Measurements from ENCODE around the gene RNF224. TPM values are rescaled to one million over a fixed set of nuclear protein-coding genes. Genes with fewer than 3 reads are reported as not detected.

The RNF224 gene
- polyA plus RNA-seq, 1 of the 3 experiments (the other 2 are of a cell fraction): 0.03 TPM

GRCh38 chr9:137212520-137212919 lies 14.8 kb upstream of the RNF224 start:
- Histone ChIP-seq H3K9me3 (no peaks in the 10 kb centered on the region), H3K9me2 (no peaks in the 10 kb centered on the region), H3K4me3 (ENCODE audit: low read depth in 2 of 2, low read length in 1 of 2) (no peak overlapping the region), H3K27me3 (ENCODE audit: insufficient read depth) (no peaks in the 10 kb centered on the region), H3K9ac (no peak overlapping the region), H3K36me3 (replicated peaks in 1 of 2; ENCODE audit: control insufficient read depth in 1 of 2, insufficient read depth in 2 of 2, low read length in 1 of 2) (peaks cover 0 to 14% of the 10 kb centered on the region in 2 experiments), H2AFZ (ENCODE audit: low read depth) (no peak overlapping the region), H3K4me2 (no peak overlapping the region), H4K20me1 (ENCODE audit: insufficient read depth) (no peaks in the 10 kb centered on the region), H3K4me1 (ENCODE audit: control insufficient read depth in 1 of 2, insufficient read depth in 2 of 2, low read depth in 1 of 2, low read length in 1 of 2) (no peaks in the 10 kb centered on the region), H3K79me2 (ENCODE audit: insufficient read depth) (peaks cover 8% of the 10 kb centered on the region; the same call in 1 of the 2 replicates), H3K27ac (ENCODE audit: low read depth in 2 of 2, low read length in 1 of 2) (no peak overlapping the region), H3F3A (replicated peaks; ENCODE audit: insufficient read depth) (no peaks in the 10 kb centered on the region)
- no peak for DNase-seq
- ChIA-PET CTCF (interaction anchor here (1.6 to 3.6 kb wide), 3 partner anchors 14 to 24 kb away, joined by 3 to 13 read pairs (median 4); partner anchors contain the start of gene RNF224), POLR2A (interaction anchor here (1.9 kb wide), 1 partner anchor 28 kb away, joined by 6 read pairs; the partner anchor contains the start of gene TUBB4B)
- TF ChIP-seq CHD2 (IDR thresholded peaks at IDR 0.05; ENCODE audit: low read length, partially characterized antibody): no peak
- no peak for TF ChIP-seq RFX5 (IDR thresholded peaks at IDR 0.05; ENCODE audit: low read length)
- TF ChIP-seq TAF1 (IDR thresholded peaks at IDR 0.05; ENCODE audit: borderline replicate concordance, low read depth, low read length): no peak
- TF ChIP-seq YY1 (IDR thresholded peaks at IDR 0.05; ENCODE audit: low read depth): no peak
- TF ChIP-seq NRF1 (IDR thresholded peaks at IDR 0.05; ENCODE audit: low read depth, low read length): no peak
- TF ChIP-seq, protein P1, sequence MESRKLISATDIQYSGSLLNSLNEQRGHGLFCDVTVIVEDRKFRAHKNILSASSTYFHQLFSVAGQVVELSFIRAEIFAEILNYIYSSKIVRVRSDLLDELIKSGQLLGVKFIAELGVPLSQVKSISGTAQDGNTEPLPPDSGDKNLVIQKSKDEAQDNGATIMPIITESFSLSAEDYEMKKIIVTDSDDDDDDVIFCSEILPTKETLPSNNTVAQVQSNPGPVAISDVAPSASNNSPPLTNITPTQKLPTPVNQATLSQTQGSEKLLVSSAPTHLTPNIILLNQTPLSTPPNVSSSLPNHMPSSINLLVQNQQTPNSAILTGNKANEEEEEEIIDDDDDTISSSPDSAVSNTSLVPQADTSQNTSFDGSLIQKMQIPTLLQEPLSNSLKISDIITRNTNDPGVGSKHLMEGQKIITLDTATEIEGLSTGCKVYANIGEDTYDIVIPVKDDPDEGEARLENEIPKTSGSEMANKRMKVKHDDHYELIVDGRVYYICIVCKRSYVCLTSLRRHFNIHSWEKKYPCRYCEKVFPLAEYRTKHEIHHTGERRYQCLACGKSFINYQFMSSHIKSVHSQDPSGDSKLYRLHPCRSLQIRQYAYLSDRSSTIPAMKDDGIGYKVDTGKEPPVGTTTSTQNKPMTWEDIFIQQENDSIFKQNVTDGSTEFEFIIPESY (IDR thresholded peaks at IDR 0.05; ENCODE audit: borderline replicate concordance, low read depth): no peak
- no peak for TF ChIP-seq MEF2A (IDR thresholded peaks at IDR 0.05; ENCODE audit: borderline replicate concordance, low read depth)
- TF ChIP-seq REST (IDR thresholded peaks at IDR 0.05; ENCODE audit: low read depth, low read length): no peak
- TF ChIP-seq GATA2 (CRISPR knock-in tag; IDR thresholded peaks at IDR 0.05): no peak
- TF ChIP-seq, protein P2, sequence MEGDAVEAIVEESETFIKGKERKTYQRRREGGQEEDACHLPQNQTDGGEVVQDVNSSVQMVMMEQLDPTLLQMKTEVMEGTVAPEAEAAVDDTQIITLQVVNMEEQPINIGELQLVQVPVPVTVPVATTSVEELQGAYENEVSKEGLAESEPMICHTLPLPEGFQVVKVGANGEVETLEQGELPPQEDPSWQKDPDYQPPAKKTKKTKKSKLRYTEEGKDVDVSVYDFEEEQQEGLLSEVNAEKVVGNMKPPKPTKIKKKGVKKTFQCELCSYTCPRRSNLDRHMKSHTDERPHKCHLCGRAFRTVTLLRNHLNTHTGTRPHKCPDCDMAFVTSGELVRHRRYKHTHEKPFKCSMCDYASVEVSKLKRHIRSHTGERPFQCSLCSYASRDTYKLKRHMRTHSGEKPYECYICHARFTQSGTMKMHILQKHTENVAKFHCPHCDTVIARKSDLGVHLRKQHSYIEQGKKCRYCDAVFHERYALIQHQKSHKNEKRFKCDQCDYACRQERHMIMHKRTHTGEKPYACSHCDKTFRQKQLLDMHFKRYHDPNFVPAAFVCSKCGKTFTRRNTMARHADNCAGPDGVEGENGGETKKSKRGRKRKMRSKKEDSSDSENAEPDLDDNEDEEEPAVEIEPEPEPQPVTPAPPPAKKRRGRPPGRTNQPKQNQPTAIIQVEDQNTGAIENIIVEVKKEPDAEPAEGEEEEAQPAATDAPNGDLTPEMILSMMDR (IDR thresholded peaks at IDR 0.05): no peak
- no peak for TF ChIP-seq EZH2phosphoT487 (IDR thresholded peaks at IDR 0.05; ENCODE audit: borderline replicate concordance, low read depth)
- TF ChIP-seq GABPA (IDR thresholded peaks at IDR 0.05; ENCODE audit: low read depth): no peak
- no peak for TF ChIP-seq MXI1 (IDR thresholded peaks at IDR 0.05; ENCODE audit: low read depth, low read length)
- TF ChIP-seq RCOR1 (IDR thresholded peaks at IDR 0.05; ENCODE audit: low read length): no peak
- TF ChIP-seq, protein P3, sequence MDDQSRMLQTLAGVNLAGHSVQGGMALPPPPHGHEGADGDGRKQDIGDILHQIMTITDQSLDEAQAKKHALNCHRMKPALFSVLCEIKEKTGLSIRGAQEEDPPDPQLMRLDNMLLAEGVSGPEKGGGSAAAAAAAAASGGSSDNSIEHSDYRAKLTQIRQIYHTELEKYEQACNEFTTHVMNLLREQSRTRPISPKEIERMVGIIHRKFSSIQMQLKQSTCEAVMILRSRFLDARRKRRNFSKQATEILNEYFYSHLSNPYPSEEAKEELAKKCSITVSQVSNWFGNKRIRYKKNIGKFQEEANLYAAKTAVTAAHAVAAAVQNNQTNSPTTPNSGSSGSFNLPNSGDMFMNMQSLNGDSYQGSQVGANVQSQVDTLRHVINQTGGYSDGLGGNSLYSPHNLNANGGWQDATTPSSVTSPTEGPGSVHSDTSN (IDR thresholded peaks at IDR 0.05): no peak
- TF ChIP-seq, protein P4, sequence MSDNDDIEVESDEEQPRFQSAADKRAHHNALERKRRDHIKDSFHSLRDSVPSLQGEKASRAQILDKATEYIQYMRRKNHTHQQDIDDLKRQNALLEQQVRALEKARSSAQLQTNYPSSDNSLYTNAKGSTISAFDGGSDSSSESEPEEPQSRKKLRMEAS (IDR thresholded peaks at IDR 0.05; ENCODE audit: low read depth): no peak
- TF ChIP-seq, protein P5, sequence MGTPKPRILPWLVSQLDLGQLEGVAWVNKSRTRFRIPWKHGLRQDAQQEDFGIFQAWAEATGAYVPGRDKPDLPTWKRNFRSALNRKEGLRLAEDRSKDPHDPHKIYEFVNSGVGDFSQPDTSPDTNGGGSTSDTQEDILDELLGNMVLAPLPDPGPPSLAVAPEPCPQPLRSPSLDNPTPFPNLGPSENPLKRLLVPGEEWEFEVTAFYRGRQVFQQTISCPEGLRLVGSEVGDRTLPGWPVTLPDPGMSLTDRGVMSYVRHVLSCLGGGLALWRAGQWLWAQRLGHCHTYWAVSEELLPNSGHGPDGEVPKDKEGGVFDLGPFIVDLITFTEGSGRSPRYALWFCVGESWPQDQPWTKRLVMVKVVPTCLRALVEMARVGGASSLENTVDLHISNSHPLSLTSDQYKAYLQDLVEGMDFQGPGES (IDR thresholded peaks at IDR 0.05; ENCODE audit: low read depth, low read length): no peak
- no peak for TF ChIP-seq FOXJ3 (CRISPR knock-in tag; IDR thresholded peaks at IDR 0.05)
- TF ChIP-seq TEAD4 (IDR thresholded peaks at IDR 0.05; ENCODE audit: borderline replicate concordance, insufficient read depth): no peak
- TF ChIP-seq TCF12 (IDR thresholded peaks at IDR 0.05): no peak
- 91% methylated on average over 17 of the region's 21 CpGs for WGBS (ENCODE audit: low lambda C conversion rate)

Measured in SK-N-SH (cell line).